ENCODE results near the gene ASCC1. TPM values are rescaled to one million over a fixed set of nuclear protein-coding genes. Genes with fewer than 3 reads are reported as not detected.

Gene ASCC1
- total RNA-seq, 2 donors from 2014 or later: 65.5 to 87.6 TPM

DNA sequence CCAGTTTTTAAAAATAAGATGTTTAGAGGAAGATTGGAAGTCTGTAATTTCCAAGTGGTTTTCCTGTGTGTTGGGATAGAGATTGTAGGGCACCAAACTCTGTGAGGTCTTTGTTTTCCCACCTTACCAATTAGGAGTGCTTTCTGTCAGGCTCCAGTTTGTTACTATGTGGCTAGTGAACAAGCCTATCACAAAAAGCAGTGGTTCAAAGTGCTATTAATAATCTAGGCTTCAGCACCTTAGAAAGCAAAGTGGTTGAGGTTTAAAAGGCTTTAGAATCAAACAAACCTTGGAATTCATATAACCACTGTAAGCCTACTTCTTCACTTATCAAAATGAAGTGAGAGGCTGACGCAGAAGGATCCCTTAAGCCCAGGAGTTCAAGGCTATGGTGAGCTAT, 11.4 kb downstream of the ASCC1 start:
- Mint-ChIP-seq H3K9me3 (no peaks in the 10 kb centered on the region), H3K27ac (no peak overlapping the region), H3K36me3 (peaks cover 0 to 25% of the 10 kb centered on the region in 2 donors)
- DNase-seq (ENCODE audit: low spot score in 2 of 2): no peak
- no peak for ATAC-seq

- DNase-seq (ENCODE audit: low spot score in 2 of 2) (no peak), ATAC-seq (no peak)
- H3K9me3 Mint-ChIP-seq: no peaks in the 10 kb centered on the region
- peaks cover 0 to 30% of the 10 kb centered on the region in 2 donors for H3K36me3 Mint-ChIP-seq
- no peak overlapping the region for H3K27ac Mint-ChIP-seq
These were observed 11.8 kb downstream of the ASCC1 start for GRCh38 chr10:72204296-72204695.

- DNase-seq (ENCODE audit: low spot score in 2 of 2) (no peak), ATAC-seq (no peak)
- Mint-ChIP-seq H3K9me3 (no peaks in the 10 kb centered on the region), H3K36me3 (peaks cover 0 to 19% of the 10 kb centered on the region in 2 donors), H3K27ac (no peak overlapping the region)
These were observed 14.8 kb downstream of the ASCC1 start for GRCh38 chr10:72201293-72201692.

- H3K36me3 Mint-ChIP-seq: peaks cover 0 to 19% of the 10 kb centered on the region in 2 donors
- no peak for DNase-seq (ENCODE audit: low spot score in 2 of 2)
- no peaks in the 10 kb centered on the region for H3K9me3 Mint-ChIP-seq
These were observed 15.2 kb downstream of the ASCC1 start for GRCh38 chr10:72200883-72201282.

DNA sequence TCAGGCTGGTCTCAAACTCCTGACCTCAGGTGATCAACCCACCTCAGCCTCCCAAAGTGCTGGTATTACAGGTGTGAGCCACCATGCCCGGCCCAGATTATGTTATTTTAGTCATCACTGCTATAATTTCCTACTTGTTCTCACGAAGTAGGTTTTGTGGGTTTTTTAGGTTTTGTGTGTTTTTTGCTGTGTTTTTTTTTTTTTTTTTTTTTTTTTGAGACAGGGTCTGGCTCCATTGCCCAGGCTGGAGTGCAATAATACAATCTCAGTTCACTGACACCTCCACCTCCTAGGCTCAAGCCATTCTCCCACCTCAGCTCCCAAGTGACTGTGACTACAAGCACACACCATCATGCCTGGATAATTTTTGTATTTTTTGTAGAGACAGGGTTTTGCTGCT, 21.1 kb downstream of the ASCC1 start:
- H3K36me3 Mint-ChIP-seq: peaks cover 0 to 12% of the 10 kb centered on the region in 2 donors
- ATAC-seq (no peak), DNase-seq (ENCODE audit: low spot score in 2 of 2) (no peak)
- no peak overlapping the region for H3K27ac Mint-ChIP-seq
- H3K9me3 Mint-ChIP-seq: no peaks in the 10 kb centered on the region

More at GRCh38 chr10:72200883-72201282, 15.2 kb downstream of the ASCC1 start:
- no peak for ATAC-seq
- H3K27ac Mint-ChIP-seq: no peak overlapping the region

- DNase-seq (ENCODE audit: low spot score in 2 of 2): no peak
- H3K9me3 Mint-ChIP-seq: peaks cover 0 to 12% of the 10 kb centered on the region in 2 donors
- ATAC-seq: no peak
- peak overlapping the region; percentile 44 to 56 for H3K27ac Mint-ChIP-seq
- H3K36me3 Mint-ChIP-seq: peaks cover 11 to 30% of the 10 kb centered on the region in 2 donors
These were observed 29.1 kb downstream of the ASCC1 start for GRCh38 chr10:72186982-72187330.

GRCh38 chr10:72186258-72186981, 29.7 kb downstream of the ASCC1 start:
- ATAC-seq: no peak
- H3K9me3 Mint-ChIP-seq: peaks cover 0 to 12% of the 10 kb centered on the region in 2 donors
- peak overlapping the region in 1 of 2 donors; percentile 56 for H3K27ac Mint-ChIP-seq
- no peak for DNase-seq (ENCODE audit: low spot score in 2 of 2)
- H3K36me3 Mint-ChIP-seq: peaks cover 11 to 27% of the 10 kb centered on the region in 2 donors

- Mint-ChIP-seq H3K36me3 (peaks cover 14 to 27% of the 10 kb centered on the region in 2 donors), H3K9me3 (peaks cover 0 to 12% of the 10 kb centered on the region in 2 donors), H3K27ac (no peak overlapping the region)
- ATAC-seq (no peak), DNase-seq (ENCODE audit: low spot score in 2 of 2) (no peak)
These were observed 31.9 kb downstream of the ASCC1 start for GRCh38 chr10:72184156-72184555.

DNA sequence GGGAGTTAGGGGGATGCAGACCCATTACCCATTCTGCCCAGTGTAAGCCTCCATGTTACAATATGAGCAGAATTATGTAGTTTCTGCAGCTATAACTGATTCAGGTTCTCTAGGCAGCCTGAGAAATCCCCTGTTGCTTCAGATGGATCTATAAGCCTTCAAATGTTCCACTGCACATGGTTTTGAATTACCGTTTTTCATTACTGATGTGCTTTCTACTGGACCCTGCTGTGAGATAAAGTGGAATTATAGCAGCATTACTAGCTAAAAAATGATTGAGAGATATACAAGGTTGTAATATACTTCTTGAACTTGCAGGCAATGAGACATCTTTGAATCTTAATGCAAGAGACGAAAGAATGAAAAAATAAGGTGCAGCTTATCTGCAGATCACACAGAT, 38.6 kb downstream of the ASCC1 start:
- no peak for DNase-seq (ENCODE audit: low spot score in 2 of 2)
- no peak overlapping the region for H3K27ac Mint-ChIP-seq
- no peak for ATAC-seq
- peaks cover 6% of the 10 kb centered on the region in 2 donors for H3K36me3 Mint-ChIP-seq
- H3K9me3 Mint-ChIP-seq: no peaks in the 10 kb centered on the region

DNA sequence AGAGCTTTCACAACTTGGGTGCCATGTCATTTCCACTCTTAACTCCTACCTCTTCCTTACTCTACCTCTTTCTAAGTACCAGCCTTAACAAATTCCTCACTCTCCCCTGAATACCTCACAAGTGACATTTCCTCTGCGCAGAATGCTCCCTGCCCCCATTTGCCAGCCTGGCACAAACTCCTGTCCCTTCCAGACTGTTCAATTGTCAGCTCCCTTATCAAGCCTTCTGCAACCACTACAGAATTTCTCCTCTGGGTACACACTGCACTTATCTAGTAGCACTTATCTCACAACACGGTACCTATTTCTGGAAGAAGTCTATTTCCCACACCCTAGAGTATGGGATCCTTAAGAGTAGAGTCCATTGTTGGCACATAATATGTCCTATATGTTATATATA, 39.4 kb downstream of the ASCC1 start:
- Mint-ChIP-seq H3K36me3 (peaks cover 1 to 6% of the 10 kb centered on the region in 2 donors), H3K27ac (no peak overlapping the region), H3K9me3 (no peaks in the 10 kb centered on the region)
- ATAC-seq: no peak
- DNase-seq (ENCODE audit: low spot score in 2 of 2): no peak

DNA sequence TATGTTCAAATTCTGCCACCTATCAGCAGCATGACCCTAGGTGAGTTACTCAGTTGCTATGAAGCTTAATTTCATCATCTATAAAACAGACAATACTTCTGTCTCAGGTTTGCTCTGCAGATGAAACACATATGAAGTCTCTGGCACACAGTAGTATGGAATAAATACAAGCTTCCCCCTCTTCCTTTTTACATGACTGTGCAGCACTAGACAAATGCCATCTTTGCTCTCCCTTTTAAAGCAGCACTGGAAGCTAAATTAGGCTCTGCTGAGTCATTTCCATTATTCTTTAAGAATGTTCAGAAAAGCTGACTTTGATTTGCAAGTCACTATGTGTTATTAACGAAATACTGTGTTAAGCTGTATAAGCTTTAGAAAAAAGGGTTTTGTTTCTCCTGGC, 40.9 kb downstream of the ASCC1 start:
- DNase-seq (ENCODE audit: low spot score in 2 of 2): no peak
- ATAC-seq: no peak
- Mint-ChIP-seq H3K27ac (no peak overlapping the region), H3K9me3 (no peaks in the 10 kb centered on the region), H3K36me3 (peaks cover 7 to 8% of the 10 kb centered on the region in 2 donors)

DNA sequence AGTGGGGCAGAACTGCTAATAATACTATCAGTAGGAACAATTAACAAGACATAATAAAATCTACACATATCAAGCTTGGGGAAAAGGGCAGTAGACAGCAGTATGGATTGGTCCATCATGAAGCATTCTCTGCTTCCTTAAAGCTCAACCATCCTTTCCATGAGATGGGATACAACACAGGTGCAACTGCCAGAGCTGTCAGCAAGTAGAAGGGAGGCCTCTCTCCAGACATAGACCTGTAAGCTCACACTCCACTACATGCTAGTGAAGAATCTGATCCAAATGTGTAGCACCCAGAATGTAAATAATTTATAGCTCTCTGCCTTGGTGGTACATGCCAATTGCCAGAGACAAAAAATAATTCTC, 41.8 kb downstream of the ASCC1 start:
- Mint-ChIP-seq H3K36me3 (peaks cover 7% of the 10 kb centered on the region in 2 donors), H3K9me3 (no peaks in the 10 kb centered on the region), H3K27ac (no peak overlapping the region)
- ATAC-seq (no peak), DNase-seq (ENCODE audit: low spot score in 2 of 2) (no peak)

DNA sequence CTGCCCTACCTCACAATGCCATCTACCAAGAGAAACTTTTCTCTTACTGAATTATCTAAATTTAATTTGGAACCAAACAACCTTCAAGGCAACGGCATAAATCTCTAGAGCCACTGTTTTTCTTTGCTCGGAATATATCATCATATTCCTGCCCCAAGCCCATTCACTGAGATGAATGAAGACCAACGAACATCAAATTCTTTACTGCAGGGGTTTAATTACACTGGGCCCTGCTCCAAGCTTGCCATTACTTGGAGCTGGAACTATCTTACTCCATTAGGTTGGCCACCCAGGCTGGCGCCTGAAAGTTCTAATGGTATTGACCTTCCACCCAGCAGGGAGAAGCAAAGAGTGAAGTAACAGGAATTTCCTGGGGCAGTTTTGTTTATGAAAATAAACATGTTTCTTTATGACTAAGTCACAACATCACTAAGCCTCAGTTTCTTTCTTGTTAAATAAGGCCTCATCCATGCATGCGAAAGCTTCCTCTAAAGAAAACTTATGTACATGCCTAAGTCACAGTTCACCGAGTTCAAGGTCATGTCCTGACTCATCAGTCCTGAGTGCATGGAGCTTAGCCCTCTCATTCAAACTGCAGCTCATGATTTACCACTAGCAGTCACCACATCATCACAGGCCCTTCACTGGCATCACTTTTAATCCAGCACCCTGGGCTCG, 42.3 kb downstream of the ASCC1 start:
- ATAC-seq (peak in 1 of 2 donors; percentile 62), DNase-seq (ENCODE audit: low spot score in 2 of 2) (no peak)
- H3K27ac Mint-ChIP-seq: no peak overlapping the region
- peaks cover 4 to 7% of the 10 kb centered on the region in 2 donors for H3K36me3 Mint-ChIP-seq
- no peaks in the 10 kb centered on the region for H3K9me3 Mint-ChIP-seq

DNA sequence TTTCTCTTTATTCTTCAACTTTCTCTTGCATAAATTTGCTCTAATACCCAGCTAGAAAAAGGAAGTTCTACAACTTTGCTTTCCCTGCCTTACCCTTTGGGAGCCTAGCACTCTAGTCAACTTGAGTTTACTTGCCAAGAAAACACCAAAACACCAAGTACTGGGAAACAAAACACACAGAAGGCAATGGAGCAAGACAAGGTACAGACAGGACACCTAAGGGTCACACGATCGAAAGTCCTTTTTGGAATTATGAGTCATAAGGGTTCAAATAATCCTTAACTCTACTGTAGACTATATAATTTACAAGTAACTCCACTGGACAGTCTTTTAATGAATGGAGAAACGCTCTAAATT, 42.8 kb downstream of the ASCC1 start:
- H3K9me3 Mint-ChIP-seq: no peaks in the 10 kb centered on the region
- H3K36me3 Mint-ChIP-seq: peaks cover 4 to 10% of the 10 kb centered on the region in 2 donors
- no peak overlapping the region for H3K27ac Mint-ChIP-seq
- no peak for DNase-seq (ENCODE audit: low spot score in 2 of 2)
- ATAC-seq: no peak

- ATAC-seq (no peak), DNase-seq (ENCODE audit: low spot score in 2 of 2) (no peak)
- Mint-ChIP-seq H3K27ac (peak overlapping the region in 1 of 2 donors; percentile 38), H3K9me3 (no peaks in the 10 kb centered on the region), H3K36me3 (peaks cover 4 to 16% of the 10 kb centered on the region in 2 donors)
These were observed 44.9 kb downstream of the ASCC1 start for GRCh38 chr10:72171175-72171630.

- H3K27ac Mint-ChIP-seq: no peak overlapping the region
- ATAC-seq: no peak
- peaks cover 4 to 18% of the 10 kb centered on the region in 2 donors for H3K36me3 Mint-ChIP-seq
- no peaks in the 10 kb centered on the region for H3K9me3 Mint-ChIP-seq
- DNase-seq (ENCODE audit: low spot score in 2 of 2): no peak
These were observed 45.3 kb downstream of the ASCC1 start for GRCh38 chr10:72170733-72171132.

GRCh38 chr10:72170263-72170662, 45.8 kb downstream of the ASCC1 start:
- ATAC-seq (no peak), DNase-seq (ENCODE audit: low spot score in 2 of 2) (no peak)
- Mint-ChIP-seq H3K27ac (peak overlapping the region in 1 of 2 donors; percentile 57), H3K9me3 (no peaks in the 10 kb centered on the region), H3K36me3 (peaks cover 4 to 23% of the 10 kb centered on the region in 2 donors)

DNA sequence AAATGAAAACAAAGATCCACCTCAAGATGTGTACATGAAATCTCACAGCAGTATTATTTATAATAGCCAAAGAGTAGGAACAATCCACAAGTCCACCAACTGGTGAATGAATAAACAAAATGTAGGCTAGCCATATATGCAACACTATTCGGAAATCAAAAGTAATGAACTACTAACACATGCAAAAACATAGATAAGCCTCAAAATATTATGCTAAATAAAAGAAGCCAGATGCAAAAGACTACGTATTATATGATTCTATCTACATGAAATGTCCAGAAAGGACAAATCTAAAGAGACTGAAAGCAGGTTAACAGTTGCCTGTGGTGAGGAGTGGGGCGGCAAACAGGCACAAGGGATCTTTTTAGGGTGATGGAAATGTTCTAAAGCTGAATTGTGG, 49.0 kb downstream of the ASCC1 start:
- Mint-ChIP-seq H3K36me3 (peaks cover 4 to 36% of the 10 kb centered on the region in 2 donors), H3K9me3 (no peaks in the 10 kb centered on the region), H3K27ac (no peak overlapping the region)
- ATAC-seq: no peak
- DNase-seq (ENCODE audit: low spot score in 2 of 2): no peak

All from activated naive CD4-positive, alpha-beta T cell treated with anti-CD3 and anti-CD28 coated beads, Interleukin-2, amount 50 U/mL, for 72 hours (primary cell).